GM21619 (cell line): ENCODE measurements around the gene TFF2.

Experiments used
- ATAC-seq: cut with Tn5 transposase; IDR thresholded peaks from one replicate; pipeline ENCODE4 v1.9.1; 2021; ENCODE audit not compliant: unreplicated experiment

Gene TFF2

DNA sequence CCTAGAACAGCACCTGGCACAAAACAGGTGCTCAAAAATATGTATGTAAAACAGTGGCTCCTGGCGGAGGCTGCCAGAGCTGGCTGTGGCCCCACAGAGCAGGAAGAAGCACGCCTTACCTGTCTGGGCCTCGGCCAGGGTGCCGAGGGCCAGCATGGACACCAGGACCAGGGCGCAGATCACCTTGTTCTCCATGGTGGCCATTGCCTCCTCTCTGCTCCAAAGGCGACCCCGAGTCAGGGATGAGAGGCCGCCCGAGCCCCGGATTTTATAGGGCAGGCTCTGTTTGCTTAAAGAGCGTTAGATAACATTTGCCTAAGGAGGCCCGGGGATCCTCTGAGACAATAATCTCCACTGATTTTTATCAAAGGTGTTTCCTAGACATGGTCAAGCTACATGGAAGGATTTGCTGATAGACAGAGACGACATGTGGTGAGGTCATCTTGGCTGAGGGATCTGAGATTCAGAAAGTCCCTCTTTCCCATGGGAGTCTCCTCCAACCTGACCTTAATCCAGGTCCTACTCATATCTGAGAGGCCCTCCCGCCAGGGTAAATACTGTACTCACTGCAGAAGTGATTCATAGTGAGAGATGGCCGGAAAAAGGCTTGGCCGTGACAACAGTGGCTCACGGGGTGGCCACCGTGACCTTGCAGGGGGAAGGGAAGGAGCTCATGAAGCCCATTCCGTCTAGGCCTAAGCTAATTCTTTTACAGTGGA, 15.7 kb upstream of the TFF2 start, which contains the start of gene TFF1:
Gene TFF1 (minus strand): TSS at position 244 of the 719 bp plus-strand sequence. CDS start 40 bp downstream, at position 204.
- no peak for ATAC-seq

DNA sequence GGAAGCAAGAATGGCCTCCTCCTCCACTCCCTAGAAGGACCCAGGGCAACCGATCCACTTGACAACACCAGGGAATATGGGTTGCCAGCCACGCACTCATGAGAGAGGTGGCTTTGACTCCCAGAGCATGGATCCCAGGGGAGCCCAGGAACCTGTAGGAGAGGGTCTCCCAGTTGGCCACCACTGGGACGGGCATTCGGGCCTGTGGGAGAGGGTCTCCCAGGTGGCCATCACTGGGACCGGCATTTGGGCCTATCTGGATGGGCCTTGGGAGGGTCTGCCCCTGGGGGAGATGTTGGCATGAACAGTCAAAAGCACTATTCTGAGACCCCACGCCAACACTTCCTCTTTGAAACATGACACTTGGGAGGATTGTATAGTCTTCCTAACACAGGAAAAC, 15.0 kb upstream of the TFF2 start:
- ATAC-seq, result no peak

DNA sequence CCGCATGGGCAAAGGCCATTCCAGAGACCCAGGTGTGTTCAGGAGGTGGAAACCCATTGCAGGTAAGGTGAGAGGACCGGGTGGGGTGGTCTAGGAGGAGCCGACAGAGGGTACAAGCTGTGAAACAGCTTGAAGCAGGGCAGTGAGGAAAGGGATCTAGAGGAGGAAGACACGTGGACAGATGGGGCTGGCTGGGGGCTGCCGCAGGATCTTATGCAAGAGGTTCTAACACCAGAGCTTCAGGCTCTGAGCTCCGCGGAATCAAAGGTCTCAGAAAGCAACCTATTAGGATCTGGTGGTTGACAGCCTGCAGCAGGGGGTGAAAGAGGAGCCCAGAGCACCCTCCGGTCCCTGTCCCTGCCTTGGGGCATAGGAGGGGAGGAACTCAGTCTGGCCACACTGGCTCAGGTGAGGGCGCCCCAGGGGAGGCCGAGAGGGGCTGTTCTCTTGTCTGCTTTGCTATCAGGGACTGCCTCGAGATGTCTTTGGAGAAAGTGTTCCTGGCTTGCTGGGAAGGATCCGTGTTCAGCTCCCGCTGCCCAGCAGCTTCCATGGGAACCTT, 13.6 kb upstream of the TFF2 start:
- ATAC-seq, result no peak

DNA sequence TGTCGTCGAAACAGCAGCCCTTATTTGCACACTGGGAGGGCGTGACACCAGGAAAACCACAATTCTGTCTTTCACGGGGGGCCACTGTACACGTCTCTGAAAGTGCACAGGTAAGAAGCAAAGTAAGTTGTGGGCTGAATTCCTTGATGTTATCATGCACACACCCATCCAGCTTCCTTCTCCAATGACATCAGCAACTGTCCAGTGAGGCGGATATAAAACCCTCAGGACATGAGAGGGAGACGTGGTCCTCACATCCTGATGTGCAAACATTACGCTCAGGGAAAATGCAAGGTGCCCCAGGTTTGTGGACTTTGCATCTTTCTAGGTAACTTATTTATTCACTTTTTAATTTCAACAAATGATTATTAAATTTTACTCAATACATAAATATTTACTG, 12.5 kb upstream of the TFF2 start:
- no peak for ATAC-seq

DNA sequence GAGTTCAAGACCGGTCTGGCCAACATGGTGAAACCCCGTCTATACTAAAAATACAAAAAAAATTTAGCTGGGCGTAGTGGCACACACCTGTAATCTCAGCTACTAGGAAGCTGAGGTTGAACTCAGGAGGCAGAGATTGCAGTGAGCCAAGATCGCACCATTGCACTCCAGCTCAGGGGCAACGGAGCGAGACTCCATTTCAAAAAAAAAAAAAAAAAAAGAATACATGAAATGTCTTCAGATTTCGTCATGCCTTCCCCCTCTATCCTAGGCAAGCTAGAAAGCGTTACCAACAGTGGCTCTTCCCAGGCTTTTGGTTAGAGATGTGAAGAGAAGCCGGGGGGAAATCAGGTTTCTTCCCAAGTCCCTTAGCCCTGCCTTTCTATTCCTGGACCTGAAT, 11.9 kb upstream of the TFF2 start:
- no peak for ATAC-seq

DNA sequence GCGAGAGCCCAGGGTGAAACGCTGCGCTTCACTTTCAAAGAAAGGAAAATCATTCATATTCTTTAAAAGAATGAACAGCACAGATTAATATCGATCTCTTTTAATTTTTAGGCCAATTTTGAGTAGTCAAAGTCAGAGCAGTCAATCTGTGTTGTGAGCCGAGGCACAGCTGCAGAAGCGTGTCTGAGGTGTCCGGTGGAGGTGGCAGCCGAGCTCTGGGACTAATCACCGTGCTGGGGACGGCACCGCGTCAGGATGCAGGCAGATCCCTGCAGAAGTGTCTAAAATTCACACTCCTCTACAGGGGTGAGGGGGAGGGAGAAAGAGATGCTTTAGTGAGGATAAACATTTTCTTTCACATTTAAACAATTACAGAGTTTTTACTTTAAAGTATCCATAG, 11.4 kb upstream of the TFF2 start:
- no peak for ATAC-seq

DNA sequence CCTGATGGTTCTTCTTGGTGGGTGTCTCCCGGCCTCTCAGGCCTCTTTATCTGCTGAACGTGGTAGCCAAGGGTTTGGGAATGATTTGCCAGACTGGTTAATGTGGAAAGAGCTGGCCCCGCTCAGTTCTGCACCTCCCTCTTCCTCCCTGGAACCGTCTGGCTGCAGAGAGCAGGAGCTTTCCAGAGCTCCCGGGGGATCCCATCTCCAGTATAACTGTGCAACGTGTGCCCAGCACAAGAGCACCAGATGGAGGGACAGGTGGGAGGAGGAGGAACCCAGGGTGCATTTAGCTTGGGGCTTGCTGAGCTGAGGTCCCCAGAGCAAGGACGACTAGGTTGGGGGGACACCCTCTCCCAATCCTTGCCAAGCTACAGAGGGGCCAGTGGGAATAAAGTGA, 10.5 kb upstream of the TFF2 start:
- ATAC-seq, result no peak

DNA sequence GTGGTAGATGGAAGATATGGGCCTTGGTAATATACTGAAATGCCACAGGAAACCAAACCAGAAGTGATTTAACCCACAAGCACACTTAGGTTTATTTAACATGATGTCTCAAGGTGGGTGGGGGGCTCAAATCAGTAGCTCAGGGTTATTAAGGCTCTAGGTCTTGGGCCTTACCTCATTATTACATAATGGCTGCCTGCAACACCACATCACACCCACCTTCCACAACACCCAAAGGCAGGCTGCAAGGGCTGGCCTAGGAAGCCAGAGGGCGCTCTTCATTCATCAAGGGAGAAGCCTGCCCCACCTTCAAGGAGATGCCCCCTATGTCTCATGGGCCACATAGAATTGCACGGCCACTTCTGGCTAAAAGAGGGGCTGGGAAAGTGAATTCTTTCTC, 9.5 kb upstream of the TFF2 start:
- ATAC-seq, result no peak

DNA sequence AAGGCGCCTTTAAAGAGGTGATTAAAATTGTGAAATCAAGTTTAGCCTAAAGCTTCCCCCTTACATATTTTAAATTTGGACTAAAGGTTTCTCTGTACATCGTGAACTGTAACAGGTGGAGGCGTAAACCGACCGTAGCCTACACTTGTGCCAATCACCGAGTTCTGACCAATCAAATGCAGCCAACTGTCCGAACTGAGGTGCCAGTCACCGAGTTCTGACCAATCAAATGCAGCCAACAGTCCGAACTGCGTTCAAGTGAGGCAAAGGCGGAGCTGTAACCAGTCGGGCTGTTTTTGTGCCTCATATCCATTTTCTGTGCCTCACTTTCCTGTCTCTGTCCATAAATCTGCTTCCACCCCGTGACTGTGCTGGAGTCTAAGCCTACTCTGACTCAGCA, 8.1 kb upstream of the TFF2 start:
- ATAC-seq, result no peak

DNA sequence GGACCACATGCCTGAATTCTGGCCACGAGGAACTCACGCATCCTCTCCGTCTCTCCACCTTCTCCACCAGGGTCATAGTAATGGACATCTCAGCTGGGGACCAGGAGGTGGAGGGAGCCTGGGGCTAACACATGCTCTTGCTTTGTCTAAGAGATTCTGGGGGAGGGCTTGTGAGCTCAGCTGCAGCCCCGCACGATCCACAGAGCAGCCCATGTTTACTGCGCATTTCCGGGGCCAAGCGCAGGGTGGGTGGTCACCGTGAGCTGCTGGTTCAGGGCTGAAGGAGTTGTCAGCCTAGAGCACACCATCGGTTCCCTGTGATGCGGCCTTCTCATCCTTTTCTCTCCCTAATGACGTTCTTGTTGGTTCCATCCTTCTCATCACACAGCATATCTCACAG, 7.5 kb upstream of the TFF2 start:
- ATAC-seq, result no peak

DNA sequence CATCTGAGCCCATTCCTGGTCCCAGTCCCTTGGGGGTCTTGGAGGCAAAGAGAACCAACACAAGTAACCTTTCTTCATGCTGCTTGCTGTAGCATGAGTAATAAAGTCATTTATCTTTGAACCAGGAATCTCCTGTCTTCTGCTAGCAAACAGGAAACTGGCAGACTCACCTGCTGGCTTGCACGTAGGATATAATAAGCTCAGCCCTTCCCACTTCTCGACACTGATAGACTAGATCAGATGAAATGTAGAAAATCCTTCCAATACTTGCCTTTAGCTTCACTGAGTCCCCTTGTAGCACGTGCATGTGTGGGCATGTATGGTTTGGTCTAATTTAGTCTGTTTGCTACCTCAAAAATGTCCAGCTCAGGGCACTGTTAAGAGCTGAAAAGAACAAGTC, 6.5 kb upstream of the TFF2 start:
- no peak for ATAC-seq

DNA sequence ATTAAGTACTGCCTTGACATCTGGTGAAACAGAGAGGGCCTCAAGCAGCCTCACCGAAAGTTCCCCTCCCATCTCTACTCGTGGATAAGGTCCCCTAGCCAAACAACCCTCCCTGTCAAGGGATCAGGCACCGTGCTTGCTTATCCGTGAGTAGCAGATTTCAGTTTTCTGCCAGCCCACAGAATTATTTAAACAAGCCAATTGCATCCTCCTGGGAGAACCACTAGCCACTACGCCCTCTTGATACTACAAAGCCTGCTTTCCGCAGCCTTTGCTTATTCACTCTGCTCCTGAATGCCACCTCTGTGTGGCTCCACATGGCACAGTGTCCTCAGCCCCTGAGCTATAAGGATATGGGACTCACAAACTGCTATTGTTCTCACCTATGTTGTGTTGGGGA, 5.9 kb upstream of the TFF2 start:
- ATAC-seq, result no peak

DNA sequence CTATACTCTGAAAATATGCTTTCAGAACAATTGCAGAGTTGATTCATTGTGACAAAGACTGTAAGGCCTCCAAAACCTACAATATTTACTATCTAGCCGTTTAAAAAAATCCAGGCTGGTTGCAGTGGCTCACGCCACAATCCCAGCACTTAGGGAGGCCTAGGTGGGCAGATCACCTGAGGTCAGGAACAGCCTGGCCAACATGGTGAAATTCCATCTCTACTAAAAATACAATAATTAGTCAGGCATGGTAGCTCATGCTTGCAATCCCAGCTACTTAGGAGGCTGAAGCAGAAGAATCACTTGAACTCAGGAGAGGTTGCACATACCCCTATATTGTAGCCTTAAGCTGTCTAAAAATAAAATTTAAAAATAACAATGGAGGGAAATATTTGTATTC, 5.3 kb upstream of the TFF2 start:
- ATAC-seq, result no peak

DNA sequence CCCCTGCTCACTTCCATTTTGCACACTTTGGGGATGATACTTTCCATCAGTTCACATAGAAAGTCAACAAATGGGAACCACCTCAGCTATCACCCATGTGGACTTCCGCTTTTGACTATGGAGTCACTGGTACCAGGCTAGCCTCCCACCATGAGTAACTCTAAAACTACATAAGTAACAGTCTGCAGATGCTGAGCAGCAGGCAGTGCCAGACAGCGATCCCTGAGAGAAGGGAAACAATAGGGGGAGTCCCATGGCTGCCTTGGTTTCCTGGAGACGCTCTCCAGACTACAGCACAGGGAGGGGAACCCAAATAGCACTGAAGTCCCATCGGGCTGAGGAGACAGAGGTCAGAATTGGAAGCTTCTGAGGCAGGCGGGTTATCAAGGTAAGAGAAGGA, 2.8 kb upstream of the TFF2 start:
- ATAC-seq, result no peak

DNA sequence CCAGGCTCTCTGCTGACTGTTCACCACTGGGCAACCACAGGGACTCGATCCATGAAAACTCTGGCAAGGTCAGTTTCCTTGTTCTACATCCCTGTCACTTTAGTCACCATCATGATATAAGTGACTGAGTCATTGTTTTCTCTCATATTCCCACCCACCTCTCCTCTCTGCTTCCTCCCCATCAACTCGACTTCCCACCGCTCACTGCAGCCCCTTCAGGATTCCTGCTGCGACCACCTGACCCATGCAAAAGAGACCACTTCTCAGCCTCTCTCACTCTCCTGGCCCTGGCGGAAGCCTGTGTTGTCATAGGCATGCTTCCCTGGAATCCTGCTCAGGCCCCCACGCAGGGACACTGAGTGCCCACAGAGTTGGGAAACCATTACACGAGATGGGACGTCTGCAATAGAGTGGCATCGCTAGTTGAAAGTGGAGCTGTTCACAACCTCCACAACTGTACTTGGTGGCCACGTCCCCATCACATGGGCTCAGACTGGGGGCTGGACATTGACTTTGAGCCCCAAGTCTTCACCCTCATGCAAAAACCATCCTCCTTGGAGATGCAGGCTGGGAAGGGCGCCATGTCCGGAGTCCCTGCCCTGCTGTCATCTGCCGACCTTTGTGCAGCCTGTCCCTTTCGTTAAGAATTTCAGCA, 1.8 kb upstream of the TFF2 start:
- no peak for ATAC-seq

DNA sequence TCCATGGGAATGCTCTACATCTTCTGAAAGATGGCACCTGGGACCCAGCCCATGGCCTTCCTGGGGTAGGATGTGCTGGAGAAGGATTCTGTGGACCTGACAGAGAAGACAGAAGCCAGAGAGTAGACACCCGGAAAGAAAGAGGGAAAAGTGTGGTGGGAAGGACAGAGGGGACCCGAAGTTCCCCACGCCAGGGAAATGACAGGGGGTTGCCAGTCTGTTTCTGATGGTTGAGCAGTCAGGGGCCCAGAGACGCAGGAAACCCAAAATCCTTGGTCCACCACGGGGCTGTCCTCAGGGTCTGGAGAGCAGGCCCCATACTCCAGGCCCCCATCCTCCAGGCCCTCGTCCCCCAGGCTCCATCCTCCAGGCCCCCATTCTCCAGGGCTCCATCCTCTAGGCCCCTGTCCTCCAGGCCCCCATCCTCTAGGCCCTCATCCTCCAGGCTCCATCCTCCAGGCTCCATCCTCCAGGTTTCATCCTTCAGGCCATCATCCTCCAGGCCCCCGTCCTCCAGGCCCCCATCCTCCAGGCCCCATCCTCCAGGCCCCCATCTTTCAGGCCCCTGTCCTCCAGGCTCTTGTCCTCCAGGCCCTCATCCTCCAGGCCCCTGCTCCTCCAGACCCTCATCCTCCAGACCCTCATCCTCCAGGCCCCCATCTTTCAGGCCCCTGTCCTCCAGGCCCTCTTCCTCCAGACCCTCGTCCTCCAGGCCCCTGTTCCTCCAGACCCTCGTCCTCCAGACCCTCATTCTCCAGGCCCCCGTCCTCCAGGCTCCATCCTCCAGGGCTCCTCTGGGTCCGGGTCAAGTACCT, 1.0 kb upstream of the TFF2 start:
- ATAC-seq, result no peak

DNA sequence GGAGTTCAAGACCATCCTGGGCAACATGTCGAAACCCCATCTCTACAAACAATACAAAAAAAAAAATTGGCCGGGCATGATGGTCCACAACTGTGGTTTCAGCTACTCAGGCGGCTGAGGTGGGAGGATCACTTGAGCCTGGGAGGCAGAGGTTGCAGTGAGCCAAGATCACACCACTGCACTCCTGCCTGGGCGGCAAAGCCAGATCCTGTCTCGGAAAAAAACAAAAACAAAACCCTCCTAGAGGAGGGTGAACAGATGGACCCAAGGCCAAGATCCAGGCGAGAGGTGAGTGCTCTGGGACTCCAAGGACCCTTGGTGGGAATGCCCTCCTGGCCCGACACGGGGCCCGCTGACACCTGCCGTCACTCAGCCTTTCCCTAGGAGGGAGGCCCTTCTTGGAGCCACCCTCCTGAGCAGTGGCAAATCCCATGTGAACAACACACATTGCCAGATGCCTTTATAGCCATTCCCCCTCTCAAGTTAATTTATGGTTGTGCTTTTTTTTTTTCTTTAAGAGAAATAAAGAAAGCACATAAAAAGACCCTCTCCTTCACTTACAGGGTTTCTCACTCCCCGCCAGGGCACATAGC, 380 bp downstream of the TFF2 start:
- no peak for ATAC-seq

DNA sequence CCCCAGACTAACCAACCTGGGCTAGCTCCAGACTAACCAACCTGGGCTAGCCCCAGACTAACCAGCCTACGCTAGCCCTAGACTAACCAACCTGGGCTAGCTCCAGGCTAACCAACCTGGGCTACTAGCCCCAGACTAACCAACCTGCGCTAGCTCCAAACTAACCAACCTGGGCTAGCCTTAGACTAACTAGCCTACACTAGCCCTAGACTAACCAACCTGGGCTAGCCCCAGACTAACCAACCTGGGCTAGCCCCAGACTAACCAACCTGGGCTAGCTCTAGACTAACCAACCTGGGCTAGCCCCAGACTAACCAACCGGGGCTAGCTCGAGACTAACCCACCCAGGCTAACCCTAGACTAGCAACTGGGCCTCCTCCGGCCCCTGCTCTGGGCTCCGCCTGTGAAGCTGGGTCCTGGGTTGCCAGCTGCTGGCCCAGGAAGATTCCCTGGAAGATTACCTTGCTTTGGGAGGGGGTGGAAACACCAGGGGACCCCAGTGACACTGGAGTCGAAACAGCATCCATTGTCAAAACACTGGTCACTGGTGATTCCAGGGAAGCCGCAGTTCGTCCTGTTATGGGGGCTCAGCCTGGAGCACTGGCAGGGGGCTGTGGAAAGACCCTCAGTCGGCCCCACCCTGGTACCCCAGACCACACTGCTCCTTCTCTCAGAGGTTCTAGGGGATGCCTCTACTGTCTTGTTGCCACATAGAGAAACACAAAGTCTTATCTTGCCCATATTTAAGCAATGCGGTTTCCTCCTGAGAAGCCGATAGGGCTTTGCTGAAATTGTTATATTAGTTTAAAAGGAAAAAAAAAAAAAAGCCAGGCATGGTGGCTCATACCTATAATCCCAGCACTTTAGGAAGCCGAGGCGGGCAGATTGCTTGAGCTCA, 1.1 kb downstream of the TFF2 start:
- no peak for ATAC-seq

DNA sequence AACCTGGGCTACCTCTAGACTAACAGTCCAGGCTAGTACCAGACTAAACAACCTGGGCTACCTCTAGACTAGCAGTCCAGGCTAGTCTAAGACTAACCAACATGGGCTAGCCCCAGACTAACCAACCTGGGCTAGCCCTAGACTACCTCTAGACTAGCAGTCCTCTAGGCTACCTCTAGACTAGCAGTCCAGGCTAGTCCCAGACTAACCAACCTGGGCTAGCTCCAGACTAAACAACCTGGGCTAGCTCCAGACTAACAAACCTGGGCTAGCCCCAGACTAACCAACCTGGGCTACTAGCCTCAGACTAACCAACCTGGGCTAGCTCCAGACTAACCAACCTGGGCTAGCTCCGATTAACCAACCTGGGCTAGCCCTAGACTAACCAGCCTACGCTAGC, 2.0 kb downstream of the TFF2 start:
- ATAC-seq, result no peak

DNA sequence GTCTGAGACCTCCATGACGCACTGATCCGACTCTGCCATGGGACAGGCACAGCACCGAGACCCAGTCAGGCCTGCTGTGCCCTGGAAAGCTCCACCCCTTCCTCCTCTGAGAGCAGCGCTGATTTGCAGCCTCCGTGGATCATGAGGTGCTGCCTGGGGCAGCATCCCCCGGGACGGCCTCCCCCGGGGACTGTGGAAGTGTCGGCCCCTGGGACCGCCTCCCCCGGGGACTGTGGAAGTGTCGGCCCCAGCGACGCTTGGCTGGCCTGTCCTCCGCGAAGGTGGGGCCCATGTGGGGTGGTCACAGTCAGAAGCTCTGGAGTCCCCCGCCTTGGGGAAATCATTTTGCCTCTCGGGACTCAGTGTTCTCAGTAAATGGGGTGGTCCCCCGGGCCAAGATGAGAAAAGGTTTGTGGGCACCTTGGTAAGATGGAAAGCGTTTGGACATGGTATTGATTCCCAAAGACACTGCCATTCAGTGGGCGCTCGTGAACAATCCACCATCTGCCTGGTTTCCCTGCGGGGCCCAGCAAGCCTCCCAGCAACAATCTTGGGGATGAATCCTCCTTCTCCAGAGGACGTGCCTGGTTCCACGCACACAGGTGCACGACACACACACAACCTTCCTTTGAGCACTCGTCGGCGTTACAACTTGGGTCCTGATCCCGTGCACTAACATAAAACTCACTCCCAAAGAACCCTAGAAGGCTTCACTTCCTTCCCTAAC, 3.0 kb downstream of the TFF2 start:
- no peak for ATAC-seq
